ENCODE data around the gene EFCAB11. TPM values are rescaled to one million over a fixed set of nuclear protein-coding genes. Genes with fewer than 3 reads are reported as not detected.

EFCAB11 gene
- total RNA-seq, 1 experiment from 2014 or later: 15.5 TPM

GRCh38 chr14:89918721-89919120 is 35.8 kb downstream of the EFCAB11 start:
- ChIA-PET POLR2A (no interaction called here), CTCF (no interaction called here)
- Mint-ChIP-seq H3K27ac (no peak overlapping the region), H3K4me1 (peaks cover 9% of the 10 kb centered on the region), H3K9me3 (no peaks in the 10 kb centered on the region), H3K27me3 (ENCODE audit: low read depth) (no peaks in the 10 kb centered on the region), H3K36me3 (no peaks in the 10 kb centered on the region), H3K4me3 (no peak overlapping the region)
- no peak for DNase-seq (ENCODE audit: low spot score)
- no peak for ATAC-seq
- TF ChIP-seq ZNF671 (CRISPR knock-in tag; IDR thresholded peaks at IDR 0.05) (no peak), ATF1 (CRISPR knock-in tag; IDR thresholded peaks at IDR 0.05) (no peak), ZBTB21 (CRISPR knock-in tag; IDR thresholded peaks at IDR 0.05; ENCODE audit: borderline replicate concordance) (no peak), ZNF138 (CRISPR knock-in tag; conservative IDR thresholded peaks at IDR 0.05) (no peak), GABPB1 (CRISPR knock-in tag; IDR thresholded peaks at IDR 0.05) (no peak), ESRRA (CRISPR knock-in tag; IDR thresholded peaks at IDR 0.05; ENCODE audit: borderline replicate concordance) (no peak), NR3C1 (CRISPR knock-in tag; conservative IDR thresholded peaks at IDR 0.05; ENCODE audit: low read depth) (no peak), ZBTB43 (CRISPR knock-in tag; IDR thresholded peaks at IDR 0.05) (no peak), RORB (CRISPR knock-in tag; IDR thresholded peaks at IDR 0.05) (no peak), CTCF (IDR thresholded peaks at IDR 0.05) (no peak), PRDM15 (CRISPR knock-in tag; IDR thresholded peaks at IDR 0.05) (no peak), TP53 (CRISPR knock-in tag; IDR thresholded peaks at IDR 0.05) (no peak), NFATC4 (CRISPR knock-in tag; IDR thresholded peaks at IDR 0.05) (no peak)
- TF ChIP-seq, protein P1, sequence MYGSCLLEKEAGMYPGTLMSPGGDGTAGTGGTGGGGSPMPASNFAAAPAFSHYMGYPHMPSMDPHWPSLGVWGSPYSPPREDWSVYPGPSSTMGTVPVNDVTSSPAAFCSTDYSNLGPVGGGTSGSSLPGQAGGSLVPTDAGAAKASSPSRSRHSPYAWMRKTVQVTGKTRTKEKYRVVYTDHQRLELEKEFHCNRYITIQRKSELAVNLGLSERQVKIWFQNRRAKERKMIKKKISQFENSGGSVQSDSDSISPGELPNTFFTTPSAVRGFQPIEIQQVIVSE (CRISPR knock-in tag; IDR thresholded peaks at IDR 0.05; ENCODE audit: borderline replicate concordance): no peak
- TF ChIP-seq, protein P2, sequence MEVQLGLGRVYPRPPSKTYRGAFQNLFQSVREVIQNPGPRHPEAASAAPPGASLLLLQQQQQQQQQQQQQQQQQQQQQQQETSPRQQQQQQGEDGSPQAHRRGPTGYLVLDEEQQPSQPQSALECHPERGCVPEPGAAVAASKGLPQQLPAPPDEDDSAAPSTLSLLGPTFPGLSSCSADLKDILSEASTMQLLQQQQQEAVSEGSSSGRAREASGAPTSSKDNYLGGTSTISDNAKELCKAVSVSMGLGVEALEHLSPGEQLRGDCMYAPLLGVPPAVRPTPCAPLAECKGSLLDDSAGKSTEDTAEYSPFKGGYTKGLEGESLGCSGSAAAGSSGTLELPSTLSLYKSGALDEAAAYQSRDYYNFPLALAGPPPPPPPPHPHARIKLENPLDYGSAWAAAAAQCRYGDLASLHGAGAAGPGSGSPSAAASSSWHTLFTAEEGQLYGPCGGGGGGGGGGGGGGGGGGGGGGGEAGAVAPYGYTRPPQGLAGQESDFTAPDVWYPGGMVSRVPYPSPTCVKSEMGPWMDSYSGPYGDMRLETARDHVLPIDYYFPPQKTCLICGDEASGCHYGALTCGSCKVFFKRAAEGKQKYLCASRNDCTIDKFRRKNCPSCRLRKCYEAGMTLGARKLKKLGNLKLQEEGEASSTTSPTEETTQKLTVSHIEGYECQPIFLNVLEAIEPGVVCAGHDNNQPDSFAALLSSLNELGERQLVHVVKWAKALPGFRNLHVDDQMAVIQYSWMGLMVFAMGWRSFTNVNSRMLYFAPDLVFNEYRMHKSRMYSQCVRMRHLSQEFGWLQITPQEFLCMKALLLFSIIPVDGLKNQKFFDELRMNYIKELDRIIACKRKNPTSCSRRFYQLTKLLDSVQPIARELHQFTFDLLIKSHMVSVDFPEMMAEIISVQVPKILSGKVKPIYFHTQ (CRISPR knock-in tag; IDR thresholded peaks at IDR 0.05): no peak
- TF ChIP-seq, protein P3, sequence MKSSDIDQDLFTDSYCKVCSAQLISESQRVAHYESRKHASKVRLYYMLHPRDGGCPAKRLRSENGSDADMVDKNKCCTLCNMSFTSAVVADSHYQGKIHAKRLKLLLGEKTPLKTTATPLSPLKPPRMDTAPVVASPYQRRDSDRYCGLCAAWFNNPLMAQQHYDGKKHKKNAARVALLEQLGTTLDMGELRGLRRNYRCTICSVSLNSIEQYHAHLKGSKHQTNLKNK (CRISPR knock-in tag; IDR thresholded peaks at IDR 0.05): no peak
- TF ChIP-seq, protein P4, sequence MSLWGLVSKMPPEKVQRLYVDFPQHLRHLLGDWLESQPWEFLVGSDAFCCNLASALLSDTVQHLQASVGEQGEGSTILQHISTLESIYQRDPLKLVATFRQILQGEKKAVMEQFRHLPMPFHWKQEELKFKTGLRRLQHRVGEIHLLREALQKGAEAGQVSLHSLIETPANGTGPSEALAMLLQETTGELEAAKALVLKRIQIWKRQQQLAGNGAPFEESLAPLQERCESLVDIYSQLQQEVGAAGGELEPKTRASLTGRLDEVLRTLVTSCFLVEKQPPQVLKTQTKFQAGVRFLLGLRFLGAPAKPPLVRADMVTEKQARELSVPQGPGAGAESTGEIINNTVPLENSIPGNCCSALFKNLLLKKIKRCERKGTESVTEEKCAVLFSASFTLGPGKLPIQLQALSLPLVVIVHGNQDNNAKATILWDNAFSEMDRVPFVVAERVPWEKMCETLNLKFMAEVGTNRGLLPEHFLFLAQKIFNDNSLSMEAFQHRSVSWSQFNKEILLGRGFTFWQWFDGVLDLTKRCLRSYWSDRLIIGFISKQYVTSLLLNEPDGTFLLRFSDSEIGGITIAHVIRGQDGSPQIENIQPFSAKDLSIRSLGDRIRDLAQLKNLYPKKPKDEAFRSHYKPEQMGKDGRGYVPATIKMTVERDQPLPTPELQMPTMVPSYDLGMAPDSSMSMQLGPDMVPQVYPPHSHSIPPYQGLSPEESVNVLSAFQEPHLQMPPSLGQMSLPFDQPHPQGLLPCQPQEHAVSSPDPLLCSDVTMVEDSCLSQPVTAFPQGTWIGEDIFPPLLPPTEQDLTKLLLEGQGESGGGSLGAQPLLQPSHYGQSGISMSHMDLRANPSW (CRISPR knock-in tag; conservative IDR thresholded peaks at IDR 0.05; ENCODE audit: low read depth): no peak
- TF ChIP-seq, protein P5, sequence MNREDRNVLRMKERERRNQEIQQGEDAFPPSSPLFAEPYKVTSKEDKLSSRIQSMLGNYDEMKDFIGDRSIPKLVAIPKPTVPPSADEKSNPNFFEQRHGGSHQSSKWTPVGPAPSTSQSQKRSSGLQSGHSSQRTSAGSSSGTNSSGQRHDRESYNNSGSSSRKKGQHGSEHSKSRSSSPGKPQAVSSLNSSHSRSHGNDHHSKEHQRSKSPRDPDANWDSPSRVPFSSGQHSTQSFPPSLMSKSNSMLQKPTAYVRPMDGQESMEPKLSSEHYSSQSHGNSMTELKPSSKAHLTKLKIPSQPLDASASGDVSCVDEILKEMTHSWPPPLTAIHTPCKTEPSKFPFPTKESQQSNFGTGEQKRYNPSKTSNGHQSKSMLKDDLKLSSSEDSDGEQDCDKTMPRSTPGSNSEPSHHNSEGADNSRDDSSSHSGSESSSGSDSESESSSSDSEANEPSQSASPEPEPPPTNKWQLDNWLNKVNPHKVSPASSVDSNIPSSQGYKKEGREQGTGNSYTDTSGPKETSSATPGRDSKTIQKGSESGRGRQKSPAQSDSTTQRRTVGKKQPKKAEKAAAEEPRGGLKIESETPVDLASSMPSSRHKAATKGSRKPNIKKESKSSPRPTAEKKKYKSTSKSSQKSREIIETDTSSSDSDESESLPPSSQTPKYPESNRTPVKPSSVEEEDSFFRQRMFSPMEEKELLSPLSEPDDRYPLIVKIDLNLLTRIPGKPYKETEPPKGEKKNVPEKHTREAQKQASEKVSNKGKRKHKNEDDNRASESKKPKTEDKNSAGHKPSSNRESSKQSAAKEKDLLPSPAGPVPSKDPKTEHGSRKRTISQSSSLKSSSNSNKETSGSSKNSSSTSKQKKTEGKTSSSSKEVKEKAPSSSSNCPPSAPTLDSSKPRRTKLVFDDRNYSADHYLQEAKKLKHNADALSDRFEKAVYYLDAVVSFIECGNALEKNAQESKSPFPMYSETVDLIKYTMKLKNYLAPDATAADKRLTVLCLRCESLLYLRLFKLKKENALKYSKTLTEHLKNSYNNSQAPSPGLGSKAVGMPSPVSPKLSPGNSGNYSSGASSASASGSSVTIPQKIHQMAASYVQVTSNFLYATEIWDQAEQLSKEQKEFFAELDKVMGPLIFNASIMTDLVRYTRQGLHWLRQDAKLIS (CRISPR knock-in tag; IDR thresholded peaks at IDR 0.05; ENCODE audit: borderline replicate concordance): no peak
